Measurements from ENCODE around the gene ATXN10.
"Not testable (repeated sequence)": the region's sequence is repeated elsewhere in the genome, so short reads cannot be mapped to it uniquely, and the experiment has no call there.

ATXN10 gene

GRCh38 chr22:45680932-45681700 is 9.5 kb downstream of the ATXN10 start:
- no peak for TF ChIP-seq CTCF (IDR thresholded peaks at IDR 0.05; ENCODE audit: low read depth, low read length, poor library complexity, severe bottlenecking)
- TF ChIP-seq EZH2phosphoT487 (IDR thresholded peaks at IDR 0.05; ENCODE audit: borderline replicate concordance, low read length) = no peak
- Histone ChIP-seq H4K20me1 (ENCODE audit: control insufficient read depth, insufficient read depth, low read depth, low read length) (peaks cover 17% of the 10 kb centered on the region), H3F3A (ENCODE audit: control insufficient read depth, insufficient read depth) (peaks cover 41% of the 10 kb centered on the region), H3K4me1 (ENCODE audit: control insufficient read depth, low read length) (peaks cover 95% of the 10 kb centered on the region), H3K4me2 (ENCODE audit: low read length) (peak overlapping the region; percentile 93), H3K27me3 (ENCODE audit: control insufficient read depth, low read length) (no peaks in the 10 kb centered on the region), H3K27ac (ENCODE audit: low read depth, low read length) (peak overlapping the region; percentile 92), H3K36me3 (ENCODE audit: control insufficient read depth, low read length) (peaks cover 28% of the 10 kb centered on the region), H3K4me3 (ENCODE audit: low read length) (peak overlapping the region; percentile 67), H3K79me2 (ENCODE audit: control insufficient read depth, low read length) (peaks cover 100% of the 10 kb centered on the region), H3K9me2 (replicated peaks; ENCODE audit: control insufficient read depth, low read length) (no peaks in the 10 kb centered on the region), H3K9me3 (ENCODE audit: control insufficient read depth, insufficient read depth, low read length) (no peaks in the 10 kb centered on the region)

- no peaks in the 10 kb centered on the region for H3K9me3 ChIP-seq (ENCODE audit: control insufficient read depth, insufficient read depth, low read length)
- H3K4me1 ChIP-seq (ENCODE audit: control insufficient read depth, low read length) = peaks cover 94% of the 10 kb centered on the region
- peak overlapping the region; percentile 67 for H3K4me3 ChIP-seq (ENCODE audit: low read length)
- H3K27ac ChIP-seq (ENCODE audit: low read depth, low read length) = peak overlapping the region; percentile 92
- H3F3A ChIP-seq (ENCODE audit: control insufficient read depth, insufficient read depth) = peaks cover 40% of the 10 kb centered on the region
- H3K36me3 ChIP-seq (ENCODE audit: control insufficient read depth, low read length) = peaks cover 24% of the 10 kb centered on the region
- no peaks in the 10 kb centered on the region for H3K27me3 ChIP-seq (ENCODE audit: control insufficient read depth, low read length)
- TF ChIP-seq CTCF (IDR thresholded peaks at IDR 0.05; ENCODE audit: low read depth, low read length, poor library complexity, severe bottlenecking) (no peak), EZH2phosphoT487 (IDR thresholded peaks at IDR 0.05; ENCODE audit: borderline replicate concordance, low read length) (no peak)
- peaks cover 17% of the 10 kb centered on the region for H4K20me1 ChIP-seq (ENCODE audit: control insufficient read depth, insufficient read depth, low read depth, low read length)
- H3K79me2 ChIP-seq (ENCODE audit: control insufficient read depth, low read length) = peaks cover 100% of the 10 kb centered on the region
- H3K9me2 ChIP-seq (replicated peaks; ENCODE audit: control insufficient read depth, low read length) = no peaks in the 10 kb centered on the region
- H3K4me2 ChIP-seq (ENCODE audit: low read length) = peak overlapping the region; percentile 93
Measured at GRCh38 chr22:45682064-45682463, 10.4 kb downstream of the ATXN10 start.

GRCh38 chr22:45682773-45683172 is 11.1 kb downstream of the ATXN10 start:
- Histone ChIP-seq H3F3A (ENCODE audit: control insufficient read depth, insufficient read depth) (peaks cover 38% of the 10 kb centered on the region), H3K4me3 (ENCODE audit: low read length) (peak overlapping the region; percentile 67), H3K4me2 (ENCODE audit: low read length) (peak overlapping the region; percentile 93), H3K27ac (ENCODE audit: low read depth, low read length) (peak overlapping the region; percentile 92), H3K4me1 (ENCODE audit: control insufficient read depth, low read length) (peaks cover 88% of the 10 kb centered on the region), H4K20me1 (ENCODE audit: control insufficient read depth, insufficient read depth, low read depth, low read length) (peaks cover 17% of the 10 kb centered on the region), H3K36me3 (ENCODE audit: control insufficient read depth, low read length) (peaks cover 23% of the 10 kb centered on the region), H3K79me2 (ENCODE audit: control insufficient read depth, low read length) (peaks cover 100% of the 10 kb centered on the region)
- H3K9me2 ChIP-seq (replicated peaks; ENCODE audit: control insufficient read depth, low read length); H3K27me3 ChIP-seq (ENCODE audit: control insufficient read depth, low read length); H3K9me3 ChIP-seq (ENCODE audit: control insufficient read depth, insufficient read depth, low read length): not testable (repeated sequence)

GRCh38 chr22:45683248-45683647 is 11.6 kb downstream of the ATXN10 start:
- Histone ChIP-seq H3F3A (ENCODE audit: control insufficient read depth, insufficient read depth) (peaks cover 38% of the 10 kb centered on the region), H3K9me3 (ENCODE audit: control insufficient read depth, insufficient read depth, low read length) (no peaks in the 10 kb centered on the region), H3K79me2 (ENCODE audit: control insufficient read depth, low read length) (peaks cover 100% of the 10 kb centered on the region), H3K4me3 (ENCODE audit: low read length) (peak overlapping the region; percentile 67), H3K36me3 (ENCODE audit: control insufficient read depth, low read length) (peaks cover 23% of the 10 kb centered on the region), H4K20me1 (ENCODE audit: control insufficient read depth, insufficient read depth, low read depth, low read length) (peaks cover 17% of the 10 kb centered on the region), H3K4me1 (ENCODE audit: control insufficient read depth, low read length) (peaks cover 83% of the 10 kb centered on the region), H3K9me2 (replicated peaks; ENCODE audit: control insufficient read depth, low read length) (no peaks in the 10 kb centered on the region), H3K27me3 (ENCODE audit: control insufficient read depth, low read length) (no peaks in the 10 kb centered on the region), H3K4me2 (ENCODE audit: low read length) (peak overlapping the region; percentile 93), H3K27ac (ENCODE audit: low read depth, low read length) (peak overlapping the region; percentile 92)
- TF ChIP-seq EZH2phosphoT487 (IDR thresholded peaks at IDR 0.05; ENCODE audit: borderline replicate concordance, low read length) (no peak), CTCF (IDR thresholded peaks at IDR 0.05; ENCODE audit: low read depth, low read length, poor library complexity, severe bottlenecking) (no peak)

Data from DOHH2 (cell line).